ENCODE measurements around the gene TDRD12.
"Not testable (repeated sequence)": the region's sequence is repeated elsewhere in the genome, so short reads cannot be mapped to it uniquely, and the experiment has no call there.

TDRD12 gene

GRCh38 chr19:32748497-32748896 lies 28.9 kb downstream of the TDRD12 start:
- peak; percentile 33 for DNase-seq (ENCODE audit: low spot score)

DNA sequence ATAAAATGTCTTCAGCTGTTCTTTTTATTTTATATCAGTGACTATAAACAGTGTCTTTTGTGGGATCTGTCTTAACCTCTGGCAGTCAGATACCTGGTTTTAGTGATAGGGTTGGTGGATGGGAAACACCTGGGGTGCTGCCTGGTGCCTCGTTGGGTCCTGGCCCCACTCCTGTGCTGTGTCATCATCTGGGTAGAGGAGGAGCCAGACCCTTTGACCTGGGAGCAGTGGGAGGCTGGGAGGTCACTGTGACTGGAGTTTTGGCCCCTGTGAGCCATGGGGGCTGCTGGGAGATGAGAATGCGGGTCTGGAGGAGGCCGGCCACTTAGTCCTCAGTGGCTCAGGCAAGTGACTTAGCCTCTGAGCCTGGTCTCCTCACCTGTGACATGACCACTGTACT lies 29.4 kb downstream of the TDRD12 start:
- no peak for DNase-seq (ENCODE audit: low spot score)

DNA sequence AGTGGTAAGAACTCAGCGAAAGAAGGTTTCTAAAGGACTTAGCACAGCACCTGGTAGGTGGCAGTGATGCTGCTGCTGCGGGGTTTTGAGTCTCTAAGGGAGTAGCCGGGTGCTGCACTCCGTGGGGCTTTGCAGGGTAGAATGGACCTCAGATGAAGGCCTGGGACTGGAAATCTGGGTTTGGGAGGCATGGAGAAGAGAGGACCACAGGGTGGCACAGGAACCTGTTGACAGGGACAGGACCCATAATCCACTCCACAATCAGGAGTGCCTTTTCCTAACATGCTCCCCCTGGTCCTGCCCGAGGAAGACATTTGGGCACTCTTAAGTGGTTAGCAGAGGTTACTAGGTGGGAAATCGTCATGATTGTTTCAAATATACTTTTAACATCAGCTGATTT lies 29.8 kb downstream of the TDRD12 start:
- no peak for DNase-seq (ENCODE audit: low spot score)

GRCh38 chr19:32750441-32751055 lies 31.0 kb downstream of the TDRD12 start:
- no peak for DNase-seq (ENCODE audit: low spot score)

- DNase-seq (ENCODE audit: low spot score), result no peak
Measured at GRCh38 chr19:32751066-32751465, 31.5 kb downstream of the TDRD12 start.

DNA sequence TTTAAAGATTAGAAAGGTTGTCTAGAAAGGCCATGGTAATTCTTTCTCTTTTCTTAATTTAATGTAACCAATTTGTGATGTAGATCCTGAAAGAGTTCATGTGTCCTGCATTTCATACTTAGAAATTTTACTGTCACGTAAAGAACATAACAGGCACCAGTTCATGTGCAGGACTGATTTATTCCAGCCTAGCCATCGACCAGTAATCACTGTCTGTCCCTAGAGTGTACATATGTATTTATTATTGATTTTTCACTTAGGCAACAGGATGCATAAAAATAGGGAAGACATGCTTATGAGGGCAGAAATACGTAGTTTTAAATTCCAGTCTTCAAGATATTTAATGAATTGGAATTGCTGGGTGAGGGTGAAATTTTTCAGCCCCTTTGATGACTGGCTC lies 37.6 kb downstream of the TDRD12 start:
- no peak for DNase-seq (ENCODE audit: low spot score)

DNA sequence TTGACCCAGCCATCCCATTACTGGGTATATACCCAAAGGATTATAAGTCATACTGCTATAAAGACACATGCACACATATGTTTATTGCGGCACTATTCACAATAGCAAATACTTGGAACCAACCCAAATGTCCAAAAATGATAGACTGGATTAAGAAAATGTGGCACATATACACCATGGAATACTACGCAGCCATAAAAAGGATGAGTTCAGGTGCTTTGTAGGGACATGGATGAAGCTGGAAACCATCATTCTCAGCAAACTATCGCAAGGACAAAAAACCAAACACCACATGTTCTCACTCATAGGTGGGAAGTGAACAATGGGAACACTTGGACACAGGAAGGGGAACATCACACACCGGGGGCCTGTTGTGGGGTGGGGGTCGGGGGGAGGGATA lies 45.8 kb downstream of the TDRD12 start:
- DNase-seq (ENCODE audit: low spot score), result not testable (repeated sequence)

DNA sequence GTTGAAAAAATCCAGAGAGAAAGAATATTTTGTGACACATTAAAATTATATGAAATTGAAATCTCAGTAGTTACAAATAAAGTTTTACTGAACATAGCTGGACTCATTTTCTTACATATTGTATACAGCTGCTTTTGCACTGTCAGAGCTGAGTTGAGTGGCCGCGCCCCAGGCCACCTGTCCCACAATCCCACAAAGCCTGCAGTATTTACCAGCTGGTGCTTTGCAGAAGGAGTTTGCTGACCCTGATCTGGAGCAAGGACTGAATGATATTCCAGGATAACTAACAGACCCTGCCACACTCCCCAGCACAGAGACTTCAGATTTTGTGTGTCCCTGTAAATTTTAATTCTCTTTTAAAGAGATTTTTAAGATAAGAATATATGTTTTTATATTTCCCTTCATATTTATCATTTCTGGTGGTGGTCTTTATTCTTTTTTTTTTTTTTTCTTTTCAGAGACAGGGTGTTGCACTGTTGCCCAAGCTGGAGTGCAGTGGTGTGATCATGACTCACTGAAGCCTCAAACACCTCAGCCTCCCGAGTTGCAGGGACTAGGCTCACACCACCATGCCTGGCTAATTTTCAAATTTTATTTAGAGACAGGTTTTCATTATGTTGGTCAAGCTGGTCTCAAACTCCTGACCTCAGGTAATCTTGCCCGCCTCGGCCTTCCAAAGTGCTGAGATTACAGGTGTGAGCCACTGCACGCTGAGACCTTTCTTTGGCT lies 48.5 kb downstream of the TDRD12 start:
- DNase-seq (ENCODE audit: low spot score), result peak; percentile 12

- DNase-seq (ENCODE audit: low spot score), result no peak
Measured at GRCh38 chr19:32771596-32771995, 52.0 kb downstream of the TDRD12 start.

GRCh38 chr19:32773126-32773525 lies 53.6 kb downstream of the TDRD12 start:
- no peak for DNase-seq (ENCODE audit: low spot score)

DNA sequence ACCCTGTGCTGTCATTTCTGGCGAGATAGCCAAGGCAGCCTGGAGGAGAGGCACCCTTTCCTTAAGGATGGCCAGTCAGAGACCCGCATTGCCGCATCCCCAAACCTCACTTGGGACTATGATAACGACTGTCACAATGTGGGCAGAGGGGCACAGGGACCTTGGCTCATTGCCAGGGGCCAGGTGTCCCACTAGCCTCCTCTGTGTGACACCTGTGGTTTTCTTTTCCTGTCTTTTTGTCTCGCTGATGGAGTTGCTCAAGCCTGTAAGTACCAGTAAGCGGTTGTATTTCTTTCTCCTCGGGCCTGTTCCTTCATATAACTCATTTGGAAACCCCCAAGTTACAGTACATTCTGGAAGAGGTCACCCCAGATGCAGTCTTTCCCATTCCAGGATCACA lies 59.5 kb downstream of the TDRD12 start:
- DNase-seq (ENCODE audit: low spot score), result no peak

DNA sequence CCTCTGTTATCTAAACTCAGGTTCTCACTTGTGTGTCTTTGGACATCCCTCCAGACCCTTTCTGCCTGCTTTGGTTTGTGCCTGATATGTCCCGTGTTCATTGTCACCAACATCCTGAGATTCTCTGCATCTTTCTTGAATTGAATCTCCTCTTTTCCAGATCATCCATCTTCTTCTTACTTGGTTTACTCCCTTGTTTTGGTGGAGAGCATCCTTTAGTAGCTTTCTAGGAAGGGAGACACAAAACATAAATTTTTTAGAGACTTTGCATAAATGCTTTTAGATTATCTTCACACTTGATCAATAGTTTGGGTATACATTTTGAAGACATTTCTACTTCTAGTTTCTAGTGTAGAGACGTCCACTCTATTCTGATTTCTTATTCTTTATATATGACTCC lies 61.7 kb downstream of the TDRD12 start:
- DNase-seq (ENCODE audit: low spot score), result no peak

- not testable (repeated sequence) for DNase-seq (ENCODE audit: low spot score)
Measured at GRCh38 chr19:32782089-32782488, 62.5 kb downstream of the TDRD12 start.

- peak; percentile 62 for DNase-seq (ENCODE audit: low spot score)
Measured at GRCh38 chr19:32787161-32787813, 67.7 kb downstream of the TDRD12 start.

GRCh38 chr19:32787895-32788294 lies 68.3 kb downstream of the TDRD12 start:
- not testable (repeated sequence) for DNase-seq (ENCODE audit: low spot score)

DNA sequence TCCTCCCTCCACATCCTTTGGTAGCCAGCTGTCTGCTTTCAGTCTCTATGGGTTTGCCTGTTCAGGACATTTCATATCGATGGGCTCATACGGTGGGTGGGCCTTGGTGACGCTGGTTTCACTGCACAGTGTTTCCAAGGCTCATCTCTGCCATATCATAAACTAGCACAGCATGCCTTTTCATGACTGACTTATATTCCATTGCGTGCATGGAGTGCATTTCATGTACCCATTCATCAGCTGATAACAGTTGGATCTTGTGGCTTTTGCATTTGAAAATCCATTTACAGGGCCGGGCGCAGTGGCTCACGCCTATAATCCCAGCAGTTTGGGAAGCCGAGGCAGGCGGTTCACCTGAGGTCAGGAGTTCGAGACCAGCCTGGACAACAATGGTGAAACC lies 69.9 kb downstream of the TDRD12 start:
- DNase-seq (ENCODE audit: low spot score), result no peak

- DNase-seq (ENCODE audit: low spot score), result no peak
Measured at GRCh38 chr19:32798201-32798600, 78.6 kb downstream of the TDRD12 start.

- DNase-seq (ENCODE audit: low spot score), result no peak
Measured at GRCh38 chr19:32800191-32800590, 80.6 kb downstream of the TDRD12 start.

DNA sequence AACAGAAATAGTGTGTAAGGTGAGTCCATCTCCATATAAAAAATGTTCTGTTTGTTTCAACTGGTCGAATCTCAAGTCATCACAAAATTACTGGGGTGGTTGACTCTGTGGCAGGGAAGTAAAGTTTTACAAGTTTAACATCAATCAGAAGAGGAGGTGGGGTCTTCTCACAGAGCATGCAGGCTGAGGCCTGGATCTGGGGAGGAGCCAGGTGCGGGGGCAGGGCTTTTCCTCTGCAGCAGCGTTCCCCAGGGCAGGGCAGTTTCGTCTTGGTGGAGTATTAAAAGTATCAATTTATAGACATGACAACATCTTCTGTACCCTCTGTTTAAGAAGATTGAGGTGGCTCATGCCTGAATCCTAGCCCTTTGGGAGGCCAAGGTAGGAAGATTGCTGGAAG lies 81.2 kb downstream of the TDRD12 start:
- DNase-seq (ENCODE audit: low spot score), result no peak

DNA sequence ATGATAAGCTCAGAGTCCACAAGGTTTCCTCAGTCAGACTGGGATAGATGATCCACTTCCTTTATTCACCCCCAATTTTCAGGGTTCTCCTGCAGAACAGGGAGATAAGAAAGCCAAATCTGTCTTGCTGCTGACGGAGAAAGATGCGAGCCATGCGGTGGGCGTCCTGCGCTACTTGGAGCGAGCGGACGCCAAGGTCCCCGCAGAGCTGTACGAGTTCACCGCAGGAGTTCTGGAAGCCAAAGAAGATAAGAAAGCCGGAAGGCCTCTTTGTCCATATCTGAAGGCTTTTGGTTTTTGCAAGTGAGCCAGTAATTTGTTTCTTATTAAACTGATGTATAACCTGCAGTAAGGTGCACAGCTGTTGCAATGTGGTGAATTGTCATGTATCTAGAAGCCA lies 83.3 kb downstream of the TDRD12 start:
- no peak for DNase-seq (ENCODE audit: low spot score)

- no peak for DNase-seq (ENCODE audit: low spot score)
Measured at GRCh38 chr19:32808236-32808635, 88.7 kb downstream of the TDRD12 start.

- no peak for DNase-seq (ENCODE audit: low spot score)
Measured at GRCh38 chr19:32809254-32809653, 89.7 kb downstream of the TDRD12 start.

GRCh38 chr19:32809754-32810153 lies 90.2 kb downstream of the TDRD12 start:
- DNase-seq (ENCODE audit: low spot score), result no peak

Data from SW480 (cell line).